NT2/D1 (cell line): ENCODE measurements around the gene ADAMTS5.

ENCODE experiments used
- YY1 ChIP-seq: IDR thresholded peaks from 2 replicates; pipeline ENCODE4 v1.6.1; 2011; ENCODE audit not compliant: insufficient read length, insufficient read depth
- ZNF274 ChIP-seq: IDR thresholded peaks from 2 replicates; pipeline ENCODE4 v1.6.1; 2011; ENCODE audit warnings: mild to moderate bottlenecking, low read depth, low read length

GRCh38 chr21:26948194-26948593 lies 18.7 kb downstream of the ADAMTS5 start:
- TF ChIP-seq YY1: no peak
- TF ChIP-seq ZNF274: no peak
